ENCODE results near the gene NOC4L.

- TF ChIP-seq, protein P1, sequence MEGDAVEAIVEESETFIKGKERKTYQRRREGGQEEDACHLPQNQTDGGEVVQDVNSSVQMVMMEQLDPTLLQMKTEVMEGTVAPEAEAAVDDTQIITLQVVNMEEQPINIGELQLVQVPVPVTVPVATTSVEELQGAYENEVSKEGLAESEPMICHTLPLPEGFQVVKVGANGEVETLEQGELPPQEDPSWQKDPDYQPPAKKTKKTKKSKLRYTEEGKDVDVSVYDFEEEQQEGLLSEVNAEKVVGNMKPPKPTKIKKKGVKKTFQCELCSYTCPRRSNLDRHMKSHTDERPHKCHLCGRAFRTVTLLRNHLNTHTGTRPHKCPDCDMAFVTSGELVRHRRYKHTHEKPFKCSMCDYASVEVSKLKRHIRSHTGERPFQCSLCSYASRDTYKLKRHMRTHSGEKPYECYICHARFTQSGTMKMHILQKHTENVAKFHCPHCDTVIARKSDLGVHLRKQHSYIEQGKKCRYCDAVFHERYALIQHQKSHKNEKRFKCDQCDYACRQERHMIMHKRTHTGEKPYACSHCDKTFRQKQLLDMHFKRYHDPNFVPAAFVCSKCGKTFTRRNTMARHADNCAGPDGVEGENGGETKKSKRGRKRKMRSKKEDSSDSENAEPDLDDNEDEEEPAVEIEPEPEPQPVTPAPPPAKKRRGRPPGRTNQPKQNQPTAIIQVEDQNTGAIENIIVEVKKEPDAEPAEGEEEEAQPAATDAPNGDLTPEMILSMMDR (IDR thresholded peaks at IDR 0.05) = peak in 1 of 4 experiments; percentile 13
- no peak for TF ChIP-seq POLR2AphosphoS5 (IDR thresholded peaks at IDR 0.05)
Measured at GRCh38 chr12:132190012-132190755, 45.9 kb downstream of the NOC4L start.
